PC-3 (cell line): Measurements from ENCODE around the gene PHAF1. TPM values are rescaled to one million over a fixed set of nuclear protein-coding genes. Genes with fewer than 3 reads are reported as not detected.

Experiments
- ATAC-seq: fragments of 200-7000 bp; cut with Tn5 transposase; 2 replicates; pipeline ENCODE4 v1.9.1; 2020; ENCODE audit warnings: mild to moderate bottlenecking, moderate library complexity
- Bru-seq: library from RNA; stranded (reverse); fragments of 400-500 nt; gene quantifications from one replicate; lab custom pipeline; 2021; lab: Mats Ljungman, UMichigan
- BruChase-seq, 2 experiments: library from RNA; stranded (reverse); fragments of 400-500 nt; gene quantifications; one replicate each; lab custom pipeline; 2021; lab: Mats Ljungman, UMichigan
- BruUV-seq: library from RNA; stranded (reverse); fragments of 400-500 nt; replicated peaks from 2 replicates; lab custom pipeline; 2021; lab: Mats Ljungman, UMichigan
- CTCF ChIA-PET: fragments of 300-600 bp; sonication (Branson Sonifier 250); formaldehyde crosslinking; loops from one replicate; lab custom pipeline; 2022; ENCODE audit warnings: antibody characterized with exemption; lab: Charles Lee
- POLR2A ChIA-PET: fragments of 300-600 bp; sonication (Branson Sonifier 250); formaldehyde crosslinking; loops from one replicate; lab custom pipeline; 2022; ENCODE audit warnings: antibody characterized with exemption; ENCODE audit not compliant: unreplicated experiment; lab: Charles Lee
- DNase-seq: peaks from one replicate; pipeline ENCODE4 v3.0.0-alpha.2; 2015
- H2AFZ ChIP-seq: fragments of 300-600 bp; sonication (generic); 2 replicates; pipeline ENCODE4 v1.6.0; 2016; ENCODE audit warnings: antibody characterized with exemption, low read length
- H3F3A ChIP-seq: fragments of 300-600 bp; sonication (generic); one replicate; pipeline ENCODE4 v1.6.0; 2017; ENCODE audit warnings: antibody characterized with exemption, low read length, control low read depth, mild to moderate bottlenecking; ENCODE audit not compliant: unreplicated experiment
- H3K27ac ChIP-seq: fragments of 300-600 bp; sonication (generic); 2 replicates; pipeline ENCODE4 v1.5.1; 2016; ENCODE audit warnings: mild to moderate bottlenecking, low read length
- H3K27me3 ChIP-seq: fragments of 300-600 bp; sonication (generic); 2 replicates; pipeline ENCODE4 v1.6.1; 2016; ENCODE audit warnings: low read length, mixed read lengths
- H3K36me3 ChIP-seq: fragments of 300-600 bp; sonication (generic); 2 replicates; pipeline ENCODE4 v1.6.1; 2016; ENCODE audit warnings: low read depth, mixed run types, low read length, mixed read lengths
- H3K4me1 ChIP-seq: fragments of 300-600 bp; sonication (generic); 2 replicates; pipeline ENCODE4 v1.5.1; 2016; ENCODE audit warnings: low read length; ENCODE audit not compliant: insufficient read depth
- H3K4me2 ChIP-seq: fragments of 300-600 bp; sonication (generic); 2 replicates; pipeline ENCODE4 v1.6.0; 2016; ENCODE audit warnings: low read length
- H3K4me3 ChIP-seq: fragments of 300-600 bp; sonication (generic); 2 replicates; pipeline ENCODE4 v1.5.1; 2016; ENCODE audit warnings: mild to moderate bottlenecking, low read length, mixed read lengths
- H3K79me2 ChIP-seq: fragments of 300-600 bp; sonication (generic); 2 replicates; pipeline ENCODE4 v1.6.1; 2017; ENCODE audit warnings: low read length, mixed read lengths
- H3K9ac ChIP-seq: fragments of 300-600 bp; sonication (generic); 2 replicates; pipeline ENCODE4 v1.6.0; 2016; ENCODE audit warnings: mild to moderate bottlenecking, low read length
- H3K9me2 ChIP-seq: fragments of 300-600 bp; sonication (generic); replicated peaks from 2 replicates; pipeline ENCODE4 v1.6.1; 2016; ENCODE audit warnings: mixed run types, low read length, mixed read lengths
- H3K9me3 ChIP-seq: fragments of 300-600 bp; sonication (generic); 2 replicates; pipeline ENCODE4 v1.6.1; 2016; ENCODE audit warnings: low read length, mixed read lengths
- H4K20me1 ChIP-seq: fragments of 300-600 bp; sonication (generic); 2 replicates; pipeline ENCODE4 v1.6.1; 2016; ENCODE audit warnings: low read length, mixed read lengths
- CTCF ChIP-seq: fragments of 300-600 bp; sonication (generic); conservative IDR thresholded peaks from 2 replicates; pipeline ENCODE4 v1.5.1; 2017; ENCODE audit warnings: antibody characterized with exemption, low read depth, mild to moderate bottlenecking, low read length
- EZH2 ChIP-seq: fragments of 300-600 bp; sonication (generic); IDR thresholded peaks from one replicate; pipeline ENCODE4 v1.6.1; 2017; ENCODE audit warnings: antibody characterized with exemption, mild to moderate bottlenecking, low read length; ENCODE audit not compliant: unreplicated experiment
- EZH2phosphoT487 ChIP-seq: fragments of 300-600 bp; sonication (generic); IDR thresholded peaks from 2 replicates; pipeline ENCODE4 v1.6.1; 2018; ENCODE audit warnings: mild to moderate bottlenecking, antibody characterized with exemption, low read length, borderline replicate concordance
- intact Hi-C: fragments of 100-400 bp; cut with micrococcal nuclease; formaldehyde crosslinking; loops from 2 replicates; pipeline ENCODE4 v1.9.0; 2023
- long read RNA-seq: library from polyadenylated mRNA; unstranded; transcript quantifications from one replicate; pipeline ENCODE4 v2.0.0, GENCODE V29; 2021; ENCODE audit not compliant: unreplicated experiment
- total RNA-seq: library from RNA; depleted of rRNA; stranded (reverse); fragments of >200 nt; gene quantifications from 2 replicates; pipeline ENCODE4 v1.2.3, GENCODE V29; 2014; rRNA removed

Gene PHAF1
- total RNA-seq (12.4 and 18.8 TPM in 2 replicates), Bru-seq, nascent RNA (percentile 60 among the genes with signal in this experiment), BruChase-seq, experiment 1, labeled RNA remaining after a 6-hour chase (percentile 72 among the genes with signal in this experiment), BruChase-seq, experiment 2, labeled RNA remaining after a 2-hour chase (percentile 71 among the genes with signal in this experiment)
- long read RNA-seq, transcript C16orf70-208 (17 exons, 1,353 nt), result minor isoform, 5 of 57 reads
- long read RNA-seq, transcript C16orf70-201 (16 exons, 2,865 nt), result major isoform, 12 of 57 reads
- long read RNA-seq, partial matches to known transcripts, result 2 of 57 reads
- long read RNA-seq, other reads (novel, unspliced or antisense), result 38 of 57 reads

- H4K20me1 ChIP-seq, result 0 out of 2 replicates have a peak, but pooled peaks cover 3% of the 10 kb centered on the region
- DNase-seq (peak; percentile 86), ATAC-seq (peak; percentile 85)
- H3K4me1 ChIP-seq, result peaks cover 30% of the 10 kb centered on the region
- H3K27ac ChIP-seq, result peak within 1 kb of the TSS; percentile 14; the same call in 1 of the 2 replicates
- TSS peak; percentile 53 for BruUV-seq
- peak within 1 kb of the TSS; percentile 75 for H3K9ac ChIP-seq
- no peaks in the 10 kb centered on the region for H3K36me3 ChIP-seq
- intact Hi-C loops, result no loop called here
- no peaks in the 10 kb centered on the region for H3K9me2 ChIP-seq
- peaks cover 46% of the 10 kb centered on the region for H3K79me2 ChIP-seq
- H2AFZ ChIP-seq, result peak within 1 kb of the TSS; percentile 94
- TF ChIP-seq EZH2, result no peak
- TF ChIP-seq CTCF, result no peak
- TF ChIP-seq EZH2phosphoT487, result no peak
- H3K9me3 ChIP-seq, result no peaks in the 10 kb centered on the region
- no peaks in the 10 kb centered on the region for H3K27me3 ChIP-seq
- H3K4me3 ChIP-seq, result peak within 1 kb of the TSS; percentile 95
- CTCF ChIA-PET, result no interaction called here
- POLR2A ChIA-PET, result no interaction called here
- no peaks in the 10 kb centered on the region for H3F3A ChIP-seq
- peak within 1 kb of the TSS; percentile 91 for H3K4me2 ChIP-seq
Observed at GRCh38 chr16:67109407-67110135, at the start of gene PHAF1. PHAF1 (plus strand) TSS chr16:67109941; CDS start chr16:67110176, 235 bp downstream.

- Histone ChIP-seq H3F3A (no peaks in the 10 kb centered on the region), H3K36me3 (peaks cover 3% of the 10 kb centered on the region), H3K4me2 (no peak overlapping the region), H2AFZ (no peak overlapping the region), H3K9me3 (no peaks in the 10 kb centered on the region), H3K9me2 (no peaks in the 10 kb centered on the region), H4K20me1 (no peaks in the 10 kb centered on the region), H3K79me2 (peaks cover 54% of the 10 kb centered on the region), H3K4me1 (peaks cover 9% of the 10 kb centered on the region), H3K27ac (no peak overlapping the region), H3K4me3 (no peak overlapping the region), H3K27me3 (no peaks in the 10 kb centered on the region), H3K9ac (no peak overlapping the region)
- ATAC-seq, result no peak
- POLR2A ChIA-PET, result no interaction called here
- DNase-seq, result no peak
- BruUV-seq, result no TSS peak
- TF ChIP-seq CTCF (no peak), EZH2phosphoT487 (no peak), EZH2 (no peak)
- intact Hi-C loops, result no loop called here
- CTCF ChIA-PET, result no interaction called here
Observed at GRCh38 chr16:67063008-67063407, 46.7 kb upstream of the PHAF1 start.
